ENCODE results near the gene SMPDL3A. TPM values are rescaled to one million over a fixed set of nuclear protein-coding genes. Genes with fewer than 3 reads are reported as not detected.
A peak's percentile ranks its signal among the peaks of the same experiment; 100 is the strongest.

SMPDL3A gene
- total and polyA plus RNA-seq, 2 experiments from 2014 or later = 115 to 126 TPM

DNA sequence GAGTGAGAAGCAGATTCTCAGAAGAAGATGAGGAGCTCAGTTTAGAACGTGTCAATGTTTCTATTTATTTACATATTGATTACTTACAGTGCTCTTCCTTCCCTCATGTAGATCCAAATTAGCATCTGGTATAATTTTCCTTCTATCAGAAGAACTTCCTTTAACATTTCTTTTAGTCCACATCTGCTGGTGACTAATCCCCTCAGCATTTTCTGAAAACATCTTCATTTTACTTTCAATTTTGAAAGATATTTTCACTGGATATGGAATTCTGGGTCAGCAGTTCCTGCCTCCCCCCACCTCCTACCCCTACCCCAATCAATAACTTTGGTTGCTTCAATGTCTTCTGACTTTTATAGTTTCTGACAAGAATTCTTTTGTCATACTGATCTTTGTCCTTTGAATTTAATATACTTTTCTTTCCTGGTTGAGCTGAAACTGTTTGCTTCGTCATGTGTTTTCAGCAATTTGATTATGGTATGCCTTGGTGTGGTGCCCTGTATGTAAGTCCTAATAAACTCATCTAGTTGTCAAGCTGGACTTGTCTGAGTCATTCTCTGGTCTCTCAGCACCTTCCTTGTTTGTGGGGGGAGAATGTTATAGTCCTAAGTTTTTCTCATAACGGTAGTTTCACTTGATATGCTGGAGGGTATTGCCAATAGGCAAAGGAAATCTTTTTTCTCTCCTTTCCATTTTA, 57.0 kb downstream of the SMPDL3A start:
- no peaks in the 10 kb centered on the region for H3K36me3 ChIP-seq (replicated peaks; ENCODE audit: insufficient read depth, low read depth)
- no peaks in the 10 kb centered on the region for H3K9me3 ChIP-seq (ENCODE audit: low read depth)
- H3K9me2 ChIP-seq (replicated peaks; ENCODE audit: insufficient read depth) = no peaks in the 10 kb centered on the region
- no peak overlapping the region for H3K4me3 ChIP-seq
- TF ChIP-seq EZH2 (IDR thresholded peaks at IDR 0.05; ENCODE audit: borderline replicate concordance) (no peak), EZH2phosphoT487 (IDR thresholded peaks at IDR 0.05; ENCODE audit: low read depth, severe bottlenecking, unreplicated experiment) (no peak)
- TF ChIP-seq, protein P1, sequence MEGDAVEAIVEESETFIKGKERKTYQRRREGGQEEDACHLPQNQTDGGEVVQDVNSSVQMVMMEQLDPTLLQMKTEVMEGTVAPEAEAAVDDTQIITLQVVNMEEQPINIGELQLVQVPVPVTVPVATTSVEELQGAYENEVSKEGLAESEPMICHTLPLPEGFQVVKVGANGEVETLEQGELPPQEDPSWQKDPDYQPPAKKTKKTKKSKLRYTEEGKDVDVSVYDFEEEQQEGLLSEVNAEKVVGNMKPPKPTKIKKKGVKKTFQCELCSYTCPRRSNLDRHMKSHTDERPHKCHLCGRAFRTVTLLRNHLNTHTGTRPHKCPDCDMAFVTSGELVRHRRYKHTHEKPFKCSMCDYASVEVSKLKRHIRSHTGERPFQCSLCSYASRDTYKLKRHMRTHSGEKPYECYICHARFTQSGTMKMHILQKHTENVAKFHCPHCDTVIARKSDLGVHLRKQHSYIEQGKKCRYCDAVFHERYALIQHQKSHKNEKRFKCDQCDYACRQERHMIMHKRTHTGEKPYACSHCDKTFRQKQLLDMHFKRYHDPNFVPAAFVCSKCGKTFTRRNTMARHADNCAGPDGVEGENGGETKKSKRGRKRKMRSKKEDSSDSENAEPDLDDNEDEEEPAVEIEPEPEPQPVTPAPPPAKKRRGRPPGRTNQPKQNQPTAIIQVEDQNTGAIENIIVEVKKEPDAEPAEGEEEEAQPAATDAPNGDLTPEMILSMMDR (IDR thresholded peaks at IDR 0.05; ENCODE audit: poor library complexity) = no peak
- no peaks in the 10 kb centered on the region for H4K20me1 ChIP-seq (ENCODE audit: insufficient read depth, poor library complexity, severe bottlenecking)
- H2AFZ ChIP-seq = no peak overlapping the region
- H3K4me1 ChIP-seq (ENCODE audit: insufficient read depth) = no peaks in the 10 kb centered on the region
- no peaks in the 10 kb centered on the region for H3K27me3 ChIP-seq
- 73% methylated on average over 3 of the region's 3 CpGs for WGBS (ENCODE audit: low lambda C conversion rate, missing lambda C conversion rate)
- peak overlapping the region; percentile 66 for H3K27ac ChIP-seq
- H3K4me2 ChIP-seq = peak overlapping the region; percentile 41
- no peaks in the 10 kb centered on the region for H3K79me2 ChIP-seq
- DNase-seq (ENCODE audit: low spot score) = peak; percentile 34

DNA sequence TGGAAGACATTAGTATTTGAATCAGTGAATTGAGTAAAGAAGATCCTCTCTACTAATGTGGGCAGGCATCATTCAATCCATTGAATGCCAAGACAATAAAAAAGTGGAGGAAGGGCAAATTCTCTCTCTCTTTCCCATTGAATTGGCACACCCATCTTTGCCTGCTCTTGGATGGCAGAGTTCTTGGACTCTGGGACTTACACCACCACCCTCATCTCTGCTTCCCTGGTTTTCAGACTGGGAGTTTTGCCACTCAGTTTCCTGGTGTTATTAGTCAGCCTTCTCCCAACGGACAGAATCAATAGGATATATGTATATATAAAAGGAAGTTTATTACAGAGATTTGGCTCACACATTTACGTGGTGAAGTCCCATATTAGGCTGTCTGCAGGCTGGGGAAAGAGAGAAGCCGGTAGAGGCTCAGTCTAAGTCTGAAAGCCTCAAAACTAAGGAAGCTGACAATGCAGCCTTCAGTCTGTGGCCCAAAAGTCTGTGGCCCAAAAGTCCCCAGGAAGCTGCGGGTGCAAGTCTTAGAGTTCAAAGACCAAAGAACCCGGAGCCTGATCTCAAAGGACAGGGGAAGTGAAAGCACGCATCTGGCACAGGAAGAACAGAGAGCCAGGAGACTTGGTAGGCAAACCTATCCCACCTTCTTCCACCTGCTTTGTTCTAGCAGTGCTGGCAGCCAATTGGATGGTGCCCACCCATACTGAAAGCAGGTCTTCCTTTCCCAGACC, 64.4 kb downstream of the SMPDL3A start:
- H3K9me2 ChIP-seq (replicated peaks; ENCODE audit: insufficient read depth) = no peaks in the 10 kb centered on the region
- H2AFZ ChIP-seq = no peak overlapping the region
- DNase-seq (ENCODE audit: low spot score) = no peak
- no peaks in the 10 kb centered on the region for H4K20me1 ChIP-seq (ENCODE audit: insufficient read depth, poor library complexity, severe bottlenecking)
- no peaks in the 10 kb centered on the region for H3K36me3 ChIP-seq (replicated peaks; ENCODE audit: insufficient read depth, low read depth)
- no peaks in the 10 kb centered on the region for H3K27me3 ChIP-seq
- TF ChIP-seq EZH2 (IDR thresholded peaks at IDR 0.05; ENCODE audit: borderline replicate concordance) (no peak), EZH2phosphoT487 (IDR thresholded peaks at IDR 0.05; ENCODE audit: low read depth, severe bottlenecking, unreplicated experiment) (no peak)
- TF ChIP-seq, protein P1 (IDR thresholded peaks at IDR 0.05; ENCODE audit: poor library complexity) = no peak
- no peak overlapping the region for H3K4me3 ChIP-seq
- no peak overlapping the region for H3K27ac ChIP-seq
- no peaks in the 10 kb centered on the region for H3K4me1 ChIP-seq (ENCODE audit: insufficient read depth)
- H3K9me3 ChIP-seq (ENCODE audit: low read depth) = no peaks in the 10 kb centered on the region
- H3K4me2 ChIP-seq = no peak overlapping the region
- no peaks in the 10 kb centered on the region for H3K79me2 ChIP-seq
- WGBS (ENCODE audit: low lambda C conversion rate, missing lambda C conversion rate) = 78% methylated on average over 6 of the region's 6 CpGs

Small RNA genes lying within 50 kb of the gene (small RNA-seq; reads per million reads assigned to genes)
- not detected for gene RN7SL564P

Other genes with a start within 250 kb of the SMPDL3A start
- gene PKIB, start 178.9 kb upstream of the SMPDL3A start, total RNA-seq = 144 and 172 TPM in 2 replicates
- 73.8 and 77.6 TPM in 2 replicates for gene PKIB, start 178.9 kb upstream of the SMPDL3A start, polyA plus RNA-seq
- gene FABP7, start 9.5 kb upstream of the SMPDL3A start, total RNA-seq = 0.24 and 0.60 TPM in 2 replicates
- 0.96 TPM in 1 of 2 replicates, not detected in the other for gene FABP7, start 9.5 kb upstream of the SMPDL3A start, polyA plus RNA-seq
- under 0.01 and 0.07 TPM in 2 replicates for gene CLVS2, start 207.0 kb downstream of the SMPDL3A start, total RNA-seq
- gene CLVS2, start 207.0 kb downstream of the SMPDL3A start, polyA plus RNA-seq = 0.02 TPM in 1 of 2 replicates, not detected in the other